GM13977 (cell line): ENCODE measurements around the gene MAML3.

Experiments used
- DNase-seq: peaks from one replicate; pipeline ENCODE4 v3.0.0; 2012; ENCODE audit warnings: low spot score
- CTCF ChIP-seq: IDR thresholded peaks from 2 replicates; pipeline ENCODE4 v1.5.1; 2012; ENCODE audit warnings: mild to moderate bottlenecking, control low read depth; ENCODE audit not compliant: insufficient read depth; ENCODE audit errors: extremely low read depth, missing control alignments
- in situ Hi-C: fragments of 300-500 bp; cut with MboI; formaldehyde crosslinking; loops from one replicate; pipeline ENCODE4 v1.12.0; 2022; ENCODE audit warnings: low sequenced_read_pairs, low pct_unique_long_range_greater_than_20kb, mixed read lengths, inconsistent platforms; ENCODE audit not compliant: unreplicated experiment

MAML3 gene

GRCh38 chr4:139718358-139718757, 435.6 kb downstream of the MAML3 start:
- no peak for DNase-seq
- TF ChIP-seq CTCF = no peak
- in situ Hi-C loops = no loop called here

GRCh38 chr4:139715746-139716391, 438.1 kb downstream of the MAML3 start:
- in situ Hi-C loops = no loop called here
- TF ChIP-seq CTCF = no peak
- no peak for DNase-seq

GRCh38 chr4:139712882-139713281, 441.1 kb downstream of the MAML3 start:
- in situ Hi-C loops = no loop called here
- TF ChIP-seq CTCF = no peak
- no peak for DNase-seq

GRCh38 chr4:139711461-139711860, 442.5 kb downstream of the MAML3 start:
- TF ChIP-seq CTCF = no peak
- DNase-seq = no peak
- in situ Hi-C loops = no loop called here

- DNase-seq = no peak
- no peak for TF ChIP-seq CTCF
- in situ Hi-C loops = no loop called here
Measured at GRCh38 chr4:139710073-139710472, 443.9 kb downstream of the MAML3 start.

GRCh38 chr4:139709660-139710059, 444.3 kb downstream of the MAML3 start:
- no peak for TF ChIP-seq CTCF
- no peak for DNase-seq
- in situ Hi-C loops = no loop called here

- DNase-seq = no peak
- TF ChIP-seq CTCF = no peak
- in situ Hi-C loops = no loop called here
Measured at GRCh38 chr4:139704915-139705485, 449.0 kb downstream of the MAML3 start.
